ENCODE data around the gene PLXNA4.

The PLXNA4 gene

DNA sequence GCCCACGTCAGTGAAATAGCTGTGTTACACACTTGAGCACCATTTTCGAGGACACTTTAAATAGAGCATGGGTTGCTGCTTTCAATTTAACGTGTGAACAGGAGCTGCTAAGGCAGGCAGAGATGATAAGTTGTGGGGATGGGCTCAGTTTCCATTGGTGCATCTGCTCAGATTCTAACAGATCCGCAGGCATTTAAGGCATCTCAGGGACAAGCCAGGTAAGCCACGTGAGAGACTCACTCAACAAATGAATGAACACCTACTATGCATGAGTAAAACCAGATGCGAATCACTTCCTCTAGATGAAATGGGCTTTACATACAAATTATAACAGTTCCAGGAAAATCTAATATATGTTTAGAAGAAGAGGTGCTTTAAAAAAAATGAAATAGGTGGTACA is 34.6 kb downstream of the PLXNA4 start:
- Histone ChIP-seq H3K4me1 (ENCODE audit: control insufficient read depth, insufficient read depth, low read length) (peaks cover 30% of the 10 kb centered on the region), H3K36me3 (ENCODE audit: control insufficient read depth, insufficient read depth, low read length) (no peaks in the 10 kb centered on the region), H3K27me3 (ENCODE audit: control insufficient read depth, insufficient read depth, low read length, poor library complexity, severe bottlenecking) (peaks cover 39% of the 10 kb centered on the region), H3K9me3 (ENCODE audit: control insufficient read depth, low read length) (no peaks in the 10 kb centered on the region), H3K27ac (ENCODE audit: insufficient read depth, low read depth, low read length, poor library complexity, severe bottlenecking) (no peak overlapping the region), H3K4me3 (ENCODE audit: insufficient read depth, low read depth, low read length) (no peak overlapping the region)
- 61 to 63% methylated on average over 5 to 6 of the region's 6 CpGs for WGBS, 2 experiments

DNA sequence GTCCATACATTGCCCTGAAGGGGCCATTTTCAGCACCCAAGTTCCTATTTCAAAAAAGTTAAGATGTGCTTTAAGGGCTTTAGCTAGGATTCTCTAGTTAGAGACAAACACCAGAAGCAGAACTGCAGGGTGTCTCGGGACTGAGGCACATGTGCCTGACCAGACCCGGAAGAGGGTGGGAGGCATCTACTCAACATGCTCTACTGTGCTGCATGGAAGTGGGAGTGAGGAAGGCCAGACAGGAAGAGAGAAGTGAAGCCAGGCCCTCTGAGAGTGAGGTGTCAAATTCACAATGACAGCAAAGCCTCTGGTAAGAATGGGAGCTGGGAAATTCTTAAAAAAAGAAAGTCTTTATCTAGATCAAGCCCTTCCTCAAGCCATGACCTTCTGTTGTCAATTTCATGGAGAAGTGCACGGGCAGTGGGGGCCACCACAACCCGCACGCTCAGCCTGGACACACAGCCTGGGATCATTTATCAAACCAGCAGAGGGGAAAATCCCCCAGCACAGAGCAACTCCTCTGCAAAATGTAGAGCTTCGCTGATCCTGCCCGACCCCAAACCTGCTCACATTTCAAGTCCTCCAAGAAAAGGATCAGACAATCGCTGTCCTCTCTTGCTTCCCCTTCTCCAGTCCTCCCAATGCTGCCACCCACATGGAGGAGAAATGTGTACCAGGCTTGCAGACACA is 38.7 kb downstream of the PLXNA4 start:
- peaks cover 20% of the 10 kb centered on the region for H3K27me3 ChIP-seq (ENCODE audit: control insufficient read depth, insufficient read depth, low read length, poor library complexity, severe bottlenecking)
- no peak overlapping the region for H3K27ac ChIP-seq (ENCODE audit: insufficient read depth, low read depth, low read length, poor library complexity, severe bottlenecking)
- H3K4me3 ChIP-seq (ENCODE audit: insufficient read depth, low read depth, low read length) = no peak overlapping the region
- H3K4me1 ChIP-seq (ENCODE audit: control insufficient read depth, insufficient read depth, low read length) = peaks cover 4% of the 10 kb centered on the region
- no peaks in the 10 kb centered on the region for H3K36me3 ChIP-seq (ENCODE audit: control insufficient read depth, insufficient read depth, low read length)
- no peaks in the 10 kb centered on the region for H3K9me3 ChIP-seq (ENCODE audit: control insufficient read depth, low read length)
- 87 to 88% methylated on average over 8 of the region's 8 CpGs for WGBS, 2 experiments

DNA sequence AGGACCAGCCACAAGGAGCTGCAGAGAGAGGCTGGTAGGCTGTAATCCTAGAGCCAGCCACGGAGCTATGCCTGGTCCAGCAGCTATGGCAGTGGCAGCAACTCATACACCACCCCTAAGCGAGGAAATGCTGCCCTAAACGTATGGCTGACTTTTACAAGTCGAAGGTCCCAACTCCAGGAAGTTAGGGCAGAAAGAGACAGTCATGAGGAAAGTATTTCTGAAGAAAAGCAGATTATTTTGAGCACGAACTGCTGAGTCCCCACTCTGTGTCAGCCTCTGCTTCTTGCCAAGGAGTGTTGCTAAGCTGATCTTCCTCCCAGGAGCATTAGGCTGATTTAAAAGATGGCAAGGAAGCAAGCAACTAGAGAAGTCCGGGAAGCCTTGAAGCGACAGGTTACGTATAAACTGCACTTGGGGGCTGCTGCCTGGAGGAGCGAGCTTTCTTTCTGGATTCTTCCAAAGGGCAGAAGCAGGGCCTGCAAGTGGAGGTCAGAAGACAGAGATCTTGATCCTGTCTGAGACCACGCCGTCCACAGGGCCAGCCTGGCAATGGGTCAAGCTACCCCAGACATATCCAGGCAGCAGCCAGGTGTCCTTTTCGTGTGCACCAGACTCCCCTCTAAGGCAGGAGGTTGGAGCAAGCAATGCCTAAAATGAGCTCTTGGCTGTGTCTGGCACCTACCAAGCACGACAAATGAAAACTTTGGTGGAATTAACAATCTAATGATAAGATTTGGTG is 39.4 kb downstream of the PLXNA4 start:
- no peaks in the 10 kb centered on the region for H3K36me3 ChIP-seq (ENCODE audit: control insufficient read depth, insufficient read depth, low read length)
- peaks cover 16% of the 10 kb centered on the region for H3K27me3 ChIP-seq (ENCODE audit: control insufficient read depth, insufficient read depth, low read length, poor library complexity, severe bottlenecking)
- no peaks in the 10 kb centered on the region for H3K9me3 ChIP-seq (ENCODE audit: control insufficient read depth, low read length)
- no peak overlapping the region for H3K4me3 ChIP-seq (ENCODE audit: insufficient read depth, low read depth, low read length)
- 91 to 93% methylated on average over 13 of the region's 13 CpGs for WGBS, 2 experiments
- no peak overlapping the region for H3K27ac ChIP-seq (ENCODE audit: insufficient read depth, low read depth, low read length, poor library complexity, severe bottlenecking)
- peaks cover 4% of the 10 kb centered on the region for H3K4me1 ChIP-seq (ENCODE audit: control insufficient read depth, insufficient read depth, low read length)

- no peak overlapping the region for H3K27ac ChIP-seq (ENCODE audit: insufficient read depth, low read depth, low read length, poor library complexity, severe bottlenecking)
- no peak overlapping the region for H3K4me3 ChIP-seq (ENCODE audit: insufficient read depth, low read depth, low read length)
- H3K4me1 ChIP-seq (ENCODE audit: control insufficient read depth, insufficient read depth, low read length) = peaks cover 4% of the 10 kb centered on the region
- no peaks in the 10 kb centered on the region for H3K36me3 ChIP-seq (ENCODE audit: control insufficient read depth, insufficient read depth, low read length)
- no peaks in the 10 kb centered on the region for H3K27me3 ChIP-seq (ENCODE audit: control insufficient read depth, insufficient read depth, low read length, poor library complexity, severe bottlenecking)
- no peaks in the 10 kb centered on the region for H3K9me3 ChIP-seq (ENCODE audit: control insufficient read depth, low read length)
- 71 to 84% methylated on average over 2 of the region's 2 CpGs for WGBS, 2 experiments
Measured at GRCh38 chr7:132533916-132534315, 42.4 kb downstream of the PLXNA4 start.

- Histone ChIP-seq H3K27ac (ENCODE audit: insufficient read depth, low read depth, low read length, poor library complexity, severe bottlenecking) (no peak overlapping the region), H3K9me3 (ENCODE audit: control insufficient read depth, low read length) (no peaks in the 10 kb centered on the region), H3K27me3 (ENCODE audit: control insufficient read depth, insufficient read depth, low read length, poor library complexity, severe bottlenecking) (no peaks in the 10 kb centered on the region), H3K4me1 (ENCODE audit: control insufficient read depth, insufficient read depth, low read length) (peaks cover under 1% of the 10 kb centered on the region), H3K36me3 (ENCODE audit: control insufficient read depth, insufficient read depth, low read length) (no peaks in the 10 kb centered on the region), H3K4me3 (ENCODE audit: insufficient read depth, low read depth, low read length) (no peak overlapping the region)
- 80 to 84% methylated on average over 4 of the region's 4 CpGs for WGBS, 2 experiments
Measured at GRCh38 chr7:132532281-132532680, 44.0 kb downstream of the PLXNA4 start.

- Histone ChIP-seq H3K27ac (ENCODE audit: insufficient read depth, low read depth, low read length, poor library complexity, severe bottlenecking) (no peak overlapping the region), H3K36me3 (ENCODE audit: control insufficient read depth, insufficient read depth, low read length) (no peaks in the 10 kb centered on the region), H3K27me3 (ENCODE audit: control insufficient read depth, insufficient read depth, low read length, poor library complexity, severe bottlenecking) (no peaks in the 10 kb centered on the region), H3K4me1 (ENCODE audit: control insufficient read depth, insufficient read depth, low read length) (no peaks in the 10 kb centered on the region), H3K9me3 (ENCODE audit: control insufficient read depth, low read length) (no peaks in the 10 kb centered on the region), H3K4me3 (ENCODE audit: insufficient read depth, low read depth, low read length) (no peak overlapping the region)
- 77 to 78% methylated on average over 5 of the region's 5 CpGs for WGBS, 2 experiments
Measured at GRCh38 chr7:132531562-132531961, 44.7 kb downstream of the PLXNA4 start.

DNA sequence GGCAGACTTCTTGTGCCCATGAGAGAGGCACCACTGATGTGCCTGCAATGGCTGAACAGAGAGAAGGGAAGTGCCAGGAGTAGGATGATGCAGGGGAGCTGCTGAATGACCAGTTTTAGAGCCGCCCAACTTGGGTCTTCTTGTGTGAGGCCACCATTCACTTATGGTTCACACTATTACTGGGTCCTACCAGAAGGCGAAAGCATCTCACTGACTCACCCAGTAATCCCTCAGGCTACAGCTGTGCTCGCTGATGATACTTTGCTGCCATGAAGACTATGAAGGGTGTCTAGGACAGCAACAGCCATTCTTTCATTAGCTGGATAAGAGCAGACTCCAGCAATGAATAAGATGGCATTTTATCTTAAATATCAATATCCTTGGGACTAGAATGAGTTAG is 47.6 kb downstream of the PLXNA4 start:
- Histone ChIP-seq H3K27me3 (ENCODE audit: control insufficient read depth, insufficient read depth, low read length, poor library complexity, severe bottlenecking) (no peaks in the 10 kb centered on the region), H3K27ac (ENCODE audit: insufficient read depth, low read depth, low read length, poor library complexity, severe bottlenecking) (no peak overlapping the region), H3K9me3 (ENCODE audit: control insufficient read depth, low read length) (no peaks in the 10 kb centered on the region), H3K4me3 (ENCODE audit: insufficient read depth, low read depth, low read length) (no peak overlapping the region), H3K4me1 (ENCODE audit: control insufficient read depth, insufficient read depth, low read length) (no peaks in the 10 kb centered on the region), H3K36me3 (ENCODE audit: control insufficient read depth, insufficient read depth, low read length) (no peaks in the 10 kb centered on the region)
- 85 to 93% methylated on average over 3 of the region's 3 CpGs for WGBS, 2 experiments

GRCh38 chr7:132527467-132528410 is 48.5 kb downstream of the PLXNA4 start:
- Histone ChIP-seq H3K9me3 (ENCODE audit: control insufficient read depth, low read length) (no peaks in the 10 kb centered on the region), H3K27ac (ENCODE audit: insufficient read depth, low read depth, low read length, poor library complexity, severe bottlenecking) (no peak overlapping the region), H3K4me1 (ENCODE audit: control insufficient read depth, insufficient read depth, low read length) (no peaks in the 10 kb centered on the region), H3K27me3 (ENCODE audit: control insufficient read depth, insufficient read depth, low read length, poor library complexity, severe bottlenecking) (no peaks in the 10 kb centered on the region), H3K36me3 (ENCODE audit: control insufficient read depth, insufficient read depth, low read length) (no peaks in the 10 kb centered on the region), H3K4me3 (ENCODE audit: insufficient read depth, low read depth, low read length) (no peak overlapping the region)
- WGBS, 2 experiments = 93 to 95% methylated on average over 17 of the region's 17 CpGs

DNA sequence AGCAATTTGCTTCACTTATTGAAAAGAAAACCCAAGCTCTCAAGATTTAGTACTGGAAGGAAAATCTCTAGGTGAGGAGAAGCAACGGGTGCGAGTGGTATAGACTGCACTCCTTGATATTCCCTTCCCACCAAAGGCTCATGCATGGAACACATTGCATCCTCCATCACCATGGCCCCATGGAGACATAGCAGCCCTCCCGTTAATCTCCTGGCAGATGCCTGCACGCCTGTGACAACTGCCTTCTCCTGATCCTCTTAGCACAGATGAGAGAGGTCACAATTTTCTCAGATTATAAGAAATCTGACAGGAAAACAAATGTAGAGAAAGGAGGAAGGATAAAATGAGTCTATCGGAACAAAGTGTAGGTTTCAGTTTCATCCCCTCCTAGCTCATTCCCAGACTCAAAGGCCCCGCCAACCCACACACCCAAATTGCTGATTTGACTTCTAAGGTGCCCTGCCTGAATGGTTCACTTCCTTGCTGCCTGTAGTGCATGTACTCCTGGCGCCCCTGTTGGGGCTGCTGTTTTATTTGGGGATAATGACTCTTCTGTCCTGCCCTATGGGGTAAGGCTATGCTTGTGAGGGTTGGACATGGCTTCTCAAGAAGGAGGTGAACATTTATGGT is 50.0 kb downstream of the PLXNA4 start:
- no peaks in the 10 kb centered on the region for H3K4me1 ChIP-seq (ENCODE audit: control insufficient read depth, insufficient read depth, low read length)
- H3K36me3 ChIP-seq (ENCODE audit: control insufficient read depth, insufficient read depth, low read length) = no peaks in the 10 kb centered on the region
- H3K9me3 ChIP-seq (ENCODE audit: control insufficient read depth, low read length) = no peaks in the 10 kb centered on the region
- WGBS, 2 experiments = 95 to 99% methylated on average over 7 of the region's 7 CpGs
- no peak overlapping the region for H3K27ac ChIP-seq (ENCODE audit: insufficient read depth, low read depth, low read length, poor library complexity, severe bottlenecking)
- H3K4me3 ChIP-seq (ENCODE audit: insufficient read depth, low read depth, low read length) = no peak overlapping the region
- H3K27me3 ChIP-seq (ENCODE audit: control insufficient read depth, insufficient read depth, low read length, poor library complexity, severe bottlenecking) = no peaks in the 10 kb centered on the region

Data from ectodermal cell (in vitro differentiated cells).